GM21360 (cell line): Measurements from ENCODE around the gene ADGRG7.

ENCODE experiments used
- ATAC-seq: cut with Tn5 transposase; IDR thresholded peaks from one replicate; pipeline ENCODE4 v1.9.1; 2021; ENCODE audit warnings: mild to moderate bottlenecking, moderate library complexity; ENCODE audit not compliant: unreplicated experiment

The ADGRG7 gene

GRCh38 chr3:100730524-100730923, 121.1 kb downstream of the ADGRG7 start:
- ATAC-seq: no peak

GRCh38 chr3:100732435-100732834, 123.0 kb downstream of the ADGRG7 start:
- no peak for ATAC-seq

- no peak for ATAC-seq
Observed at GRCh38 chr3:100737334-100737733, 127.9 kb downstream of the ADGRG7 start.

GRCh38 chr3:100740207-100740606, 130.8 kb downstream of the ADGRG7 start:
- no peak for ATAC-seq

- no peak for ATAC-seq
Observed at GRCh38 chr3:100743535-100743934, 134.1 kb downstream of the ADGRG7 start.

GRCh38 chr3:100744671-100745070, 135.3 kb downstream of the ADGRG7 start:
- no peak for ATAC-seq
